Calu3 (cell line): ENCODE measurements around the gene KCNMB2. TPM values are rescaled to one million over a fixed set of nuclear protein-coding genes. Genes with fewer than 3 reads are reported as not detected.

Experiments used
- BruUV-seq: library from RNA; stranded (reverse); fragments of 400-500 nt; replicated peaks from 2 replicates; lab custom pipeline; 2021; lab: Mats Ljungman, UMichigan
- CTCF ChIA-PET: fragments of 300-600 bp; sonication (Branson Sonifier 250); formaldehyde crosslinking; loops from one replicate; lab custom pipeline; 2022; ENCODE audit warnings: antibody characterized with exemption; lab: Charles Lee
- DNase-seq: peaks from one replicate; pipeline ENCODE4 v3.0.0; 2022
- H3K27ac Mint-ChIP-seq: one replicate; pipeline ENCODE4 v1.8.0; 2022; ENCODE audit warnings: mixed read lengths; ENCODE audit not compliant: unreplicated experiment
- H3K27me3 Mint-ChIP-seq: one replicate; pipeline ENCODE4 v1.8.0; 2022; ENCODE audit warnings: mixed read lengths; ENCODE audit not compliant: unreplicated experiment
- H3K36me3 Mint-ChIP-seq: one replicate; pipeline ENCODE4 v1.8.0; 2022; ENCODE audit warnings: mild to moderate bottlenecking, moderate library complexity, mixed read lengths; ENCODE audit not compliant: insufficient read depth, unreplicated experiment
- H3K4me1 Mint-ChIP-seq: one replicate; pipeline ENCODE4 v1.8.0; 2022; ENCODE audit warnings: mild to moderate bottlenecking, low read depth, mixed read lengths; ENCODE audit not compliant: unreplicated experiment
- H3K4me3 Mint-ChIP-seq: one replicate; pipeline ENCODE4 v1.8.0; 2022; ENCODE audit warnings: mild to moderate bottlenecking, low read depth, moderate library complexity, mixed read lengths; ENCODE audit not compliant: unreplicated experiment
- H3K9me3 Mint-ChIP-seq: one replicate; pipeline ENCODE4 v1.8.0; 2022; ENCODE audit warnings: low read depth, mixed read lengths; ENCODE audit not compliant: unreplicated experiment
- intact Hi-C: fragments of 100-400 bp; cut with micrococcal nuclease; formaldehyde crosslinking; loops from one replicate; pipeline ENCODE4 v1.10.0; 2022; ENCODE audit not compliant: unreplicated experiment
- total RNA-seq: library from RNA; stranded (reverse); gene quantifications from 2 replicates; pipeline ENCODE4 v1.2.3, GENCODE V29; 2022
- TF ChIP-seq, protein P1 (sequence below): fragments of 200-600 bp; IDR thresholded peaks from one replicate; pipeline ENCODE4 v1.8.0; 2022; ENCODE audit warnings: antibody characterized with exemption; ENCODE audit not compliant: unreplicated experiment

Gene KCNMB2
- total RNA-seq, 1 experiment from 2014 or later, result not detected

DNA sequence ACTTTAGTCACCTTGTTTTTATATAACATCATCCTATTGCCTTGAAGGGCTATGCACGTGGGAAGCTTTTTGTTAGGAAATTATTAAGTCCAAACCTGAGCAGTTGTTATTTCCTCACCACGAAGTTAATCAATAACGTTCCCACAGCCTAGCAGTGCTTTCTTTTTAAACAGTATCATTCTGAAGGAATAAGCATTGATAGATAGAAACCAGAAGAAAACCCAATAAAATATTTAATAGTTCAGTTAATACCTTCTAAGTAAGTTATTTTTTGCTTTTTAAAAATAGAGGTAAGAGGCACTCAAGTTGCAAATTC, 149.3 kb downstream of the KCNMB2 start:
- H3K4me3 Mint-ChIP-seq, result no peak overlapping the region
- CTCF ChIA-PET, result no interaction called here
- no peak overlapping the region for H3K27ac Mint-ChIP-seq
- no TSS peak for BruUV-seq
- TF ChIP-seq, protein P1, sequence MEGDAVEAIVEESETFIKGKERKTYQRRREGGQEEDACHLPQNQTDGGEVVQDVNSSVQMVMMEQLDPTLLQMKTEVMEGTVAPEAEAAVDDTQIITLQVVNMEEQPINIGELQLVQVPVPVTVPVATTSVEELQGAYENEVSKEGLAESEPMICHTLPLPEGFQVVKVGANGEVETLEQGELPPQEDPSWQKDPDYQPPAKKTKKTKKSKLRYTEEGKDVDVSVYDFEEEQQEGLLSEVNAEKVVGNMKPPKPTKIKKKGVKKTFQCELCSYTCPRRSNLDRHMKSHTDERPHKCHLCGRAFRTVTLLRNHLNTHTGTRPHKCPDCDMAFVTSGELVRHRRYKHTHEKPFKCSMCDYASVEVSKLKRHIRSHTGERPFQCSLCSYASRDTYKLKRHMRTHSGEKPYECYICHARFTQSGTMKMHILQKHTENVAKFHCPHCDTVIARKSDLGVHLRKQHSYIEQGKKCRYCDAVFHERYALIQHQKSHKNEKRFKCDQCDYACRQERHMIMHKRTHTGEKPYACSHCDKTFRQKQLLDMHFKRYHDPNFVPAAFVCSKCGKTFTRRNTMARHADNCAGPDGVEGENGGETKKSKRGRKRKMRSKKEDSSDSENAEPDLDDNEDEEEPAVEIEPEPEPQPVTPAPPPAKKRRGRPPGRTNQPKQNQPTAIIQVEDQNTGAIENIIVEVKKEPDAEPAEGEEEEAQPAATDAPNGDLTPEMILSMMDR, result no peak
- DNase-seq, result no peak
- intact Hi-C loops, result no loop called here
- no peaks in the 10 kb centered on the region for H3K4me1 Mint-ChIP-seq
- no peaks in the 10 kb centered on the region for H3K36me3 Mint-ChIP-seq
- H3K27me3 Mint-ChIP-seq, result no peaks in the 10 kb centered on the region
- peaks cover 7% of the 10 kb centered on the region for H3K9me3 Mint-ChIP-seq

DNA sequence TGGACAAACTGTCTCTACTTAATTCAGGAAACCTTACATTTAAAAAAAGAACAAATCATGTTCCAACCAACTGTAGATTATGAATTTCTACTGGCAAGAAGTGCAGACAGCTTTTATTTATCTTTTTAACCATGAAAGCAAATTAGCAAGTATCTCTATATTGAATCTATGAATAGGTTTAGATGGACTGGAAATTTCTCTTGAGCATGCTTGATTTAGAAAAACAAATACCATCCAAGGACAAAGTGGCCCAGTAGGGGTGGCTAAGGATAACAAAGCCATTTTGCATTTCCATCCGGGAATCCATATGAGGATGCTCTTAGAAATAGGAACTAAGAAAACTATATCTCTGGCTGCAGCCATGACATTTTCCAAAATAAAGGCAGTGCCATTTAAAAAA, 150.6 kb downstream of the KCNMB2 start:
- H3K36me3 Mint-ChIP-seq, result no peaks in the 10 kb centered on the region
- no peak for DNase-seq
- CTCF ChIA-PET, result no interaction called here
- peaks cover 4% of the 10 kb centered on the region for H3K9me3 Mint-ChIP-seq
- no peaks in the 10 kb centered on the region for H3K4me1 Mint-ChIP-seq
- H3K27ac Mint-ChIP-seq, result no peak overlapping the region
- intact Hi-C loops, result no loop called here
- TF ChIP-seq, protein P1, result no peak
- H3K4me3 Mint-ChIP-seq, result no peak overlapping the region
- BruUV-seq, result no TSS peak
- no peaks in the 10 kb centered on the region for H3K27me3 Mint-ChIP-seq

DNA sequence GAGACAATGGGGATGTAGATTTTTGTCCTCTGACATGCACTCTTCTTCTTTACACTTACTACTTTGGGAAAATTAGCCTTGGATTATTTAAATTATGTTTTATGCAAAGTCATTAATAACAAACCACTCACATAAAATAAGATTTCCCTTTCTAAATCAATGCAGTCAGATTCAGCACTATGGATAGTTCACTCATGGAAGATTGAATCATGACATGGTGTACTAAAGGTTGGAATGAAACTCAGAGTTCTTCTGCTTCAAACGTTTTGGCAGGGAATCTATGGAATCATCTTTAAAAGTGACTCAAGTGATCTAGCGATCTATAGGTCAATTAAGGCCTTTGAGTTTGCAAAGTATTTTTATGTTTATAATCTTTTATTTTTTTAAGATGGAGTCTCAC, 154.3 kb downstream of the KCNMB2 start:
- intact Hi-C loops, result no loop called here
- TF ChIP-seq, protein P1, result no peak
- Mint-ChIP-seq H3K9me3 (peaks cover 6% of the 10 kb centered on the region), H3K27ac (no peak overlapping the region), H3K27me3 (no peaks in the 10 kb centered on the region), H3K36me3 (no peaks in the 10 kb centered on the region), H3K4me3 (no peak overlapping the region), H3K4me1 (no peaks in the 10 kb centered on the region)
- no peak for DNase-seq
- CTCF ChIA-PET, result no interaction called here
- BruUV-seq, result no TSS peak

DNA sequence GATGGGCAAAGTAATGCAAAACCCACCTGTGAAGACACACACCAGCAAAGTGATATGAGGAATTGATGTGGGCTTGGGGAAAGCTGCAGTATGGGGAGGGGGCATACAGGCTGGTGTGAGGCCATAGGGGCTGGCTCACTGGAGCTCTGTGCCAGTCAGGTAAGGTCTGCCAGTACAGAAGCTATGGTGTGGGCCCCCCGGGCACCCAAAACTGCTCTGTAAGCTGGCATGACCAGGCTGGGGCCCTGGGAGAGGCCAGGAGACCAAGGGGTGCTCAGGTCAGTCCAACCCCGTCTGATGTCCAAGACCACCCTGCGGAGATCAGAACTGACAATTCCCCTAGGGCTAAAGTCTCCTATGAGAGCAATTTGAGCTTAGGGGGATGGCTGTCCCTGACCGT, 163.1 kb downstream of the KCNMB2 start:
- Mint-ChIP-seq H3K4me1 (no peaks in the 10 kb centered on the region), H3K27ac (no peak overlapping the region), H3K9me3 (peaks cover 22% of the 10 kb centered on the region), H3K36me3 (no peaks in the 10 kb centered on the region), H3K27me3 (no peaks in the 10 kb centered on the region), H3K4me3 (no peak overlapping the region)
- intact Hi-C loops, result no loop called here
- TF ChIP-seq, protein P1, result no peak
- BruUV-seq, result no TSS peak
- CTCF ChIA-PET, result no interaction called here
- DNase-seq, result no peak

DNA sequence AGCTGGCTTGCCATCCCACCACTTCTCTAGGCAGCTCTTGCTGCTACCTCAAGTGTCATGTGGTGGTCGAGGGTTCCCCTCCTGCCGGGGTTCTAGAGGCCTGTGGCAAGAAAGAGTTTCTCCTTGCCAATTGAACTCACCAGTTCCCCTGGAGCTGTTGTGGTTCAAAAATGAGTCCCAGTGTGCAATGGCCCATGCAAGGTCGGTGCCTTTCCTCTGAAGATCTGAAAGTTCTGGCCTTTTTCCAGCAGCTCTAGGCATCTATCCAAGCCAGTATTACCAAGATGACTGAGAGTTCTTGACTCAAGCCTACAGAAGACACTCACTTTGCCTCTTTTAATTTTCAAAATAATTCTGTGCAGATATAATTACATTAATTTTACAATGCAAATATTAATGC, 163.6 kb downstream of the KCNMB2 start:
- BruUV-seq, result no TSS peak
- no peak overlapping the region for H3K27ac Mint-ChIP-seq
- TF ChIP-seq, protein P1, result no peak
- no peaks in the 10 kb centered on the region for H3K4me1 Mint-ChIP-seq
- CTCF ChIA-PET, result no interaction called here
- H3K9me3 Mint-ChIP-seq, result peaks cover 24% of the 10 kb centered on the region
- intact Hi-C loops, result no loop called here
- no peaks in the 10 kb centered on the region for H3K27me3 Mint-ChIP-seq
- no peak for DNase-seq
- H3K4me3 Mint-ChIP-seq, result no peak overlapping the region
- H3K36me3 Mint-ChIP-seq, result no peaks in the 10 kb centered on the region
